HG03571 (cell line): ENCODE data around the gene MMP27.

Source experiments
- ATAC-seq: cut with Tn5 transposase; IDR thresholded peaks from one replicate; pipeline ENCODE4 v1.9.1; 2021; ENCODE audit not compliant: unreplicated experiment

Gene MMP27

GRCh38 chr11:102703826-102704493, 1.6 kb downstream of the MMP27 start:
- no peak for ATAC-seq

DNA sequence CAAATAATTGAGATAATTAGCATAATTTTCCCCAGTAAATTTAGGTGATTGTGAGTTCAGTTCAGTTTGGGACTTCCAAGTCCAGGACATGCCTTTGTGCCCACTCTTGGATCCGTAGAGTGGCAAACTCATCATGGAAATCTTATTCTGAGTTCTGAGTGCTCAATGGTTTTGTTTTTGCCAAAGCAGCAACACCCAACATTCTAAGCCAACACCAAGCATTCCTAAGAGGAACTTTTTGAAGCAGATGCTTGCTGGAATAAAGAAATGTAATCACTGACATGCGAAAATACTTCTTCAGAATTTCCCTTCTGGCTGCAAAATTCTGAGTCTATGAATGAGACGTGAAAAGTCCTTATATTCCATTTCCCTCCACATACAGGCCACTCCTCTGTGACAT, 10.4 kb downstream of the MMP27 start:
- no peak for ATAC-seq

- no peak for ATAC-seq
Measured at GRCh38 chr11:102685754-102686153, 19.8 kb downstream of the MMP27 start.

DNA sequence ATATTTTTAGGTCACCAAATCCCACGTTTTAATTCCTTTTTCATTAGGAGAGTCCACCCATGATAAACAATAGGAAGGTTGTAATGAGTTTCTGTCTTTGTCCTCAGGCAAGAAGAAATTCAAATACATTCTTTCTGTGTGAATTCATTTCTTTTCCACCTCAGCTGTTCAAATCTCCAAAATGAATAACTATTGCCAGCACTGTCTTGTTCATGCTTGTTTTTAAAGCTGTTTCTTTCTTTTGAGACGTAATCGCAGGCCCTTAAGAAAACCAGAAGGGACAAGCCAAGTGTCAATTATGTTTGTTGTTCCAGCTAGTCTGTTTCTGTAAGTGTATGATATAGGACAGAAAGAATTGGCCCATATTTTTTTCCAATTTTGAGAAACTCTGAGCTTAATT, 20.2 kb downstream of the MMP27 start:
- ATAC-seq = no peak

DNA sequence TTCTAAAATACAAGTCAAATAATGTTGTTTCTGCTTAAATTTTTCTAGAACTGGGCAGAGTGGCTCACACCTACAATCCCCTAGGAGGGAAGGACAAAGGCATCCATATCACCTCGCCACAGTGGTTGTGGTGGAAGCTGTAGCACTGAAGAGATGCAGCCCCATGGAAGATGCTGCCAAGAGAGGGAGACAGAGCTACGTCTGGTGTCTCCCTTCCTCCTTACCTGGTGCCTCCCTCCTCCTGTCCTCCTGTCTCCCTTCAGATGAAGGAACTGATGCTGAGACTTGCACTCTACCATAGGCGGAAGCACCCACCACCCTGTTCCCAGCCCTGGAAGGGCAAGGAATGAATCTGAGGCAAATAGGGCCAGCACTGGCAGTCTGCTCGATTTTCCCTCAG, 22.3 kb downstream of the MMP27 start:
- no peak for ATAC-seq

- ATAC-seq = no peak
Measured at GRCh38 chr11:102680945-102681344, 24.6 kb downstream of the MMP27 start.

DNA sequence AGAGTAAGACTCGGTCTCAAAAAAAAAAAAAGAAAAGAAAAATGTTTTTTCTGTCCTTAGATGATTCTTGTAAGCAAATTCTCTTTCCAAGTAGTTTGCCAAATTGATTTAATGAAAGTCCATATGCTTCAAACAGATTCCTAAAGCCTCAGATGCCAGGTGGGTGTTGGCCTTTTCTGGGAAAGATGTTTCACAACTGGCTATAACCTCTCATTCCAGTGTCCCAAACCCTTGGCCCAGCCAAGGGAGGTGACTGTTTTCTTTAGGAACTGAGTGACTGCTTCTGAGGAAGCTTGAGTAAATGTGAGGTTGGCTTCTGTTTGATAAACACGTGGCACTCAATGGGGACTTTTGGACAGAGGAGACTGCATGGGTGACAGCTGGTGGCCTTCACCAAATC, 27.5 kb downstream of the MMP27 start:
- no peak for ATAC-seq

- ATAC-seq = no peak
Measured at GRCh38 chr11:102676084-102676483, 29.5 kb downstream of the MMP27 start.

DNA sequence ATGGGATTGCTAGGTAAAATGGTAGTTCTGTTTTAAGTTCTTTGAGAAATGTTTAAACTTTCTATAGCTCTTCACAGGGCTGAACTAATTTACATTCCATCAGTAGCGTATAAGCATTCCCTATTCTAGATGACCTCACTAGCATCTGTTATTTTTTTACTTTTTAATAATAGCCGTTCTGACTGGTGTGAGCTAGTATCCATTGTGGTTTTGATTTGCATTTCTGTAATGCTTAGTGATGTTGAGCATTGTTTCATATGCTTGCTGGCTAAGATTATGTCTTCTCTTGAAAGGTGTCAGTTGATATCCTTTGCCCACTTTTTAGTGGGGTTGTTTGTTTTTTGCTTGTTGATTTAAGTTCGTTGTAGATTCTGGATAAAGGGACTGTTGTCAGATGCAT, 35.9 kb downstream of the MMP27 start:
- no peak for ATAC-seq

DNA sequence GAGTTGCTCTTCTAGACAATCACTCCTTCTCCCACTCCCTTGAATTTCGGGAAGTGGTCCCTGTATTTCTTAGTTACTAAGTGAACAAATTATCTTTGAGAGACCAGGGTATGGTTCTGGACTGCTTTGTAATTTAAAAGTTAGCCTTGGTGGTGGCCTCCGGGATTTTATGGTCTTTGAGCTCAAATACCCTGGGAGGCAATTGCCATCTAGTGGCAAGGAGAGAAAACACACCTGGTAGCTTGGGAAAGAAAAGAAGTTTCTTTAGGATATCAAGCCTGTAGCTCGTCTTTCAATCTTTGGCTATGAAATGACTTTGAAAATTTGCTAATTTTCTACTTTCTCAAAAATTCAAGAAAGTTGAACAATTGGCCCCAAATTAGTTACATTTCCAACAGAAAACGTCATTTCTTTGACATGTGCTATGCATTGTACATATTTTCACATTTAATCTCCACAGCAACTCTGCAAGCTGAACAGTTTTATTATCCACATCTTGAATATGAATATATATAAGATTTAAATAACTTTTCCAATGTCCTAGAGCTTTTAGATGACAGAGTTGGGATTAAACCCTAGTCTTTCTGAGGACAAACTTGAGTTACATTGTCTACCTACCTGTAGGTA, 39.1 kb downstream of the MMP27 start:
- ATAC-seq = peak; percentile 67

GRCh38 chr11:102664001-102664752, 41.4 kb downstream of the MMP27 start:
- peak; percentile 60 for ATAC-seq

- no peak for ATAC-seq
Measured at GRCh38 chr11:102662607-102663006, 43.0 kb downstream of the MMP27 start.

GRCh38 chr11:102661040-102661439, 44.5 kb downstream of the MMP27 start:
- no peak for ATAC-seq

DNA sequence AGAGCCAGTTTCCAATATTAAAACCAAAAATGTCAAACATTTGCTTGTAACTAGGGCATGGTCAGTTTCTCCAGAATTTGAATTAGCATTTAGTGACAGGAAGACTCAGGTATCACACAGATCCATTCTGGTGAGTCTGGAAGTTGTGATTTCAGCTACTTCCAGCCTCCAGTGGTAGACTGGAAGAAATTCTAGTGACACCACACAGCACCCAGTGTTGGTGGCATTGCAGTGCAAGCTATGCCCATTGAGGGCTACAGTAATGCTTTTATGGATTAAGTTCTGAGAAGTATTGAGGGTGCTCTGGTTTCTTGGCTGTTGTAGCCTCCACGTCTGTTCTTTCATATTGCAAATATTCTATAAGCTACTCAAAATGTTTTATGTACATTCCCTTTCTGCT, 49.0 kb downstream of the MMP27 start:
- ATAC-seq = no peak

DNA sequence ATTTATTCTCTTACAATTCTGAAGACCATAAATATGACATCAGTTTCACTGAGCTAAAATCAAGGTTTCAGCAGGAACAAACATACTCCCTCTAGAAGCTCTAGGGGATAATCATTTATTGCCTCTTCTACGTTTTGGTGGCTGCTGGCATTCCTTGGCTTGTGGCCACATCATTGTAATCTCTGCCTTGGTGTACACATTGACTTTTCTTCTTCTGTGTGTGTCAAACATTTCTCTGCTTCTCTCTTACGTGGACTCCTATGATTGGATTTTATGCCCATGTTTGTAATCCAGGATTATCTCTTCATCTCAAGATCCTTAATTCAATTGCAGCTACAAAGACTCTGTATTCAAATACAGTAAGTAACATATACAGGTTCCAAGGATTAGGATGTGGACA, 50.0 kb downstream of the MMP27 start:
- ATAC-seq = no peak

DNA sequence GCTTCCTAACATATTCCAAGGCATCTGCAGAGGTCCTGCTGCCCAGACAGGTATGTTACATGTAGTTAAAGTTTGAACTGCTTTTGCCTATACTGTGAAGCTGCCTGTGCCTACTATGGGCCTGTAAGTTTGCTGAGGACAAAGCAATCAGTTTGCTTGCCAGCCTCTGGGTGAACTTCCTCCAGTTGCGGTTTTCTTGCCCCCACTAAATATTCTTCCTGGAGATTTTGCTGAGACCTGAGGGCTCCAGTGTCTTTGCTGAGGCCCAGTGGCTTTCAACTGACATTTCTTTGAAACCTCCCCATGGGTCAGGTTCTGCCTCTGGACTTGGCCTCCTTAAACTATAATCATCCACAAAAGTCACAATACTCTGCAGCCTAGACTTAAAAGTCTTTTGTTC, 50.8 kb downstream of the MMP27 start:
- ATAC-seq = no peak

- no peak for ATAC-seq
Measured at GRCh38 chr11:102653744-102654291, 51.8 kb downstream of the MMP27 start.

GRCh38 chr11:102647430-102647829, 58.1 kb downstream of the MMP27 start:
- no peak for ATAC-seq

DNA sequence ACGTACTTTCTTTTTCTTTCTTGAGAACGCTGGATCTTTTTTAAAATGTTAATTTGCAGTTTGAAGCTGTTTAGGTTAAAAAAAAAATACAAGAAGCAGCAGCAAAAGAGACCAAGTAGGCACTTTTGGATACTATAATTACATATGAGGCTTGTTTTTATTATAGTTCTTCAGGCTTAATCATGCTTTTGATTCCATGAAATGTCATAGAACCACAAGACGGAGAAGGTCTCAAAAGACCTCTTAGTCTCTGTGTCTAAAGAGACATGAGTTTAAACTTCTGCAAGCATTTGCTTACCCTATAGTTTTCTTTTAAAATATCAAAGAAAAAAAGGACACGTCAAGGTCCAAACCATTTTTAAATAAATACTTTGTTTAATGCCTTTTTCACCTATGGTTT, 61.6 kb downstream of the MMP27 start:
- ATAC-seq = no peak
